ENCODE measurements around the gene FGG.

Gene FGG

GRCh38 chr4:154612472-154613414, at the start of gene FGG:
TSS of gene FGG (minus strand) at chr4:154612656. CDS start at chr4:154612609, 47 bp downstream.
- no peak for DNase-seq (ENCODE audit: low spot score)

DNA sequence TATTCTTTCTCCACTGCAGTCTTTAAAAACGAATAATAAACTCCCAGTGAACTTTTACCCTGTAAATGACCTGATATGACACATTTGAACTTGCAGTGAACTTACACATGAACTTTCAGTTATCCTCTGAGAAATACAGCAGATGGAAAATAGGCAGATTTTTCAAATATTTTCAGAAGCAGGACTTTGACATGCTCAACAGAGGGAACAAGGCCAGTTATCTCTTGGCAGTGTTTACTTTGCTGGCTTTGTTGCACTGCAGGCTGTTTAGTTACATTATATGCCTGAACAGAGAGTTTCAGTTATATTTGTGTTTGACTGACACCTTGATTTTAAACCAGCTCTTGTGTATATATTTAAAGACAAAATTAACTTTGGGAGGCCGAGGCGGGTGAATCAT, 47.6 kb upstream of the FGG start:
- no peak for DNase-seq (ENCODE audit: low spot score)

DNA sequence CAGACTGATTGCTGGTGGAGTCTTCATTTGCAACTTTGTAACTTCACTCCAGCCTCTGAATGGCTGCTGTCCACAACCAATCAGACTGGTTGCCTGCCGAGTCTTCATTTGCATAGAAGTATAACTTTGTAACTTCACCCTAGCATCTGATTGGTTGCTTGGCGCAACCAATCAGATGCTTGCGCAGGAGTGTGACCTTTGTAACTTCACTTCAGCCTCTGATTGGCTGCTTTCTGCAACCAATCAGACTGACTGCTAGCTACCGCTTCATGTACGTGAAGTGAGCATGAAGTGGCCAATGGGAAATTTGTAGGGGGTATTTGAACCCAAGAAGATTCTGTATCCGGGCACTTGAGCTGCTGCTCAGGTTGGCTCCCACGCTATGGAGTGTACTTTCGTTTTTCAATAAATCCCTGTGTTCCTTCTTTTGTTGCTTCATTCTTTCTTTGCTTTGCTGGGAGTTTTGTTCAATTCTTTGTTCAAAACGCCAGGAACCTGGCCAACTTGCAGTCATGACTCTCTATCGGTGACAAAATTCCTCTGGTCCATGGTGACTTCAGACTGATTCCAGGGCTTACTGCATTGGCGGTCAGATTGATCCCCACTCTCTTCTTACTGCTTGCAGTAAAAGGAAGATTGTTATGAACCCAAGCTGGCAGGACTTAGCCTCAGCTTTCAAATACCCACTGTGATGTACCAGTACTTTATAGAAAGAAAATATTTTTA, 46.4 kb upstream of the FGG start:
- no peak for DNase-seq (ENCODE audit: low spot score)

DNA sequence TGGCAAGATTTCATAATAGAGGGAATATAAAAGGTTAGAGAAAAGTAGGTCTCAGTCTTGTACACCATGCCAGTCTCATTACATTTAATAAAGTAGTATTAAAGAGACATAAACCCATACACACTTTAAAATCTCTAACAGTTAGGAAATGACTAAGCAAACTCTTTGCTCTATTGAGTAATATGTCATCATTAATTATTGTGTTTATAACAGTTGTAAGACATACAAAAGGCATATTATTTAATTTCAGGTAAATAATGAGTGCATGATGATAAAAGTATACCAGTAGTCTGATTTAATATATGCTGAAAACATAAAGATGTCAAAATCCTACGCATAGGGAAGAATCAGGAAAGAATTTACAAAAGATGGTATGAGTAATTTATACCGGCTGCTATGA, 31.0 kb upstream of the FGG start:
- DNase-seq (ENCODE audit: low spot score) = peak; percentile 35

GRCh38 chr4:154642373-154643009, 30.0 kb upstream of the FGG start:
- no peak for DNase-seq (ENCODE audit: low spot score)

DNA sequence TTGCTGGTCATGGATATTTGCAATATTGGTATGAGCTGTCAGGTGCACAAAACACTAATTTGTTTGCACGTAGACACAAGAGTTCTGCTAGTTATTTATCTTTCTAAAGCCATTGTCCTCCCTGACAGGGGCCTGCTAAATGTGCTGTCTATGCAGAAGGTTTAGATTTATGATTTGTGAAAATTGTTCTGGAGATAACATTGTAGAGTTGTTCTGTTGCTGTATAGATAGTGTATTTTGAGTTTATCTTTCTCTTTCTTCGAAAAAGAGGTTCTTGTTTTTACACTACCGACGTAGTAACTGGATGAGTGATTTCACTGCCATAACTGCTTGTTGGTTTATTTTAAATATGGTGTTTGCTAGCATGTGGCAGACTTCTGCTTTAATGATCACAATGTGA, 28.5 kb upstream of the FGG start:
- no peak for DNase-seq (ENCODE audit: low spot score)

DNA sequence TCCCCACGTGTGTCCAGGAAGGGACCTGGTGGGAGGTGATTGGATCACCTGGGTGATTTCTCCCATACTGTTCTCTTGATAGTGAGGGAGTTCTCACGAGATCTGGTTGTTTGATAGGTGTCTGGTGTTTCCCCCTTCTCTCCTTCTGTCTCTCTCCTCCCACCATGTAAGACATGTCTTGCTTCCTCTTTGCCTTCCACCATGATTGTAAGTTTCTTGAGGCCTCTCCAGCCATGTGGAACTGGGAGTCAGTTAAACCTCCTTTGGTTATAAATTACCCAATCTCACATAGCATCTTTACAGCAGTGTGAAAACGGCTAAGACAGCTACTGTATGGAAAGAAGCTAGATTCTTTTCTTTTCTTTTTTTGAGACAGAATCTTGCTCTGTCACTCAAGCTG, 21.6 kb upstream of the FGG start:
- DNase-seq (ENCODE audit: low spot score) = no peak

GRCh38 chr4:154631828-154632227, 19.4 kb upstream of the FGG start:
- DNase-seq (ENCODE audit: low spot score) = no peak

DNA sequence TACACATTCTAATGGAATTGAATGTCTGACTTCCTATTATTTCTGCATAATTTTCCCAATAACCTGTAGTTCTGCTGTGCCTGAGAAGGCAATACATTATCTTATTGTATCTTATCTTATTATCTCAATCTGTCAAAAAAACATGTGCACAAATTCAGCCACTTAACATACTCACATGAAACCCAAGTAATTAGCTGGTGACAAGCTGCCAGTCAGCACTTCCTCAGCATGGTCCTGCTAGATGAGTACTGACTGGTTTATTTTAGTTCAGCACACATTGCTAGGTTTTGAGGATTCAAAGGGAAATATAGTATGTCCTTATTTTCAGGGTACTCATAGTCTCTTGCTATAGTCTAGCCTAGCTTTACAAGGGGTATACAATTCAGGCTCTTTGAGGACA, 17.9 kb upstream of the FGG start:
- peak; percentile 3 for DNase-seq (ENCODE audit: low spot score)

GRCh38 chr4:154626793-154627484, 14.5 kb upstream of the FGG start:
- DNase-seq (ENCODE audit: low spot score) = peak; percentile 26

GRCh38 chr4:154625971-154626370, 13.5 kb upstream of the FGG start:
- no peak for DNase-seq (ENCODE audit: low spot score)

- no peak for DNase-seq (ENCODE audit: low spot score)
These were observed 11.5 kb upstream of the FGG start for GRCh38 chr4:154623995-154624394.

DNA sequence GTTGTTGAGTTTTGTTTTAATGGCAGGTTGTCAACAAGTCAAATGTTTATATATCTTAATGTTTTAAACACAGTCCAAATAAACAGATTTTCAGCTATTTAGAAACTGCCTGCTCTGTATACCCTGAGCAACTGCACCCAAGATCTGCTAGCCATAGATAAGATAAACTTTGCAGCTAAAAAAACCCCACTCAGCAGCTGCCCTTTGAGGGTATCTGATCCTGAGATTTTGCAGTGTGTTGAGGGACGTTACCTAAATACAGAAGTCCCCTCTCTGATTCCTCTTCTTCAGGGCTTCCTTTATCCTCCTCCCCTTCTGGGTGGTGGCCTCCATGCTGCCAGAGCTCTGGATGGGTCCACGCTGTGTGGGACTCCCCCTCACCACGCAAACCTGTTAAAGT, 11.0 kb upstream of the FGG start:
- DNase-seq (ENCODE audit: low spot score) = no peak

- peak; percentile 18 for DNase-seq (ENCODE audit: low spot score)
These were observed 10.1 kb upstream of the FGG start for GRCh38 chr4:154622598-154622997.

- DNase-seq (ENCODE audit: low spot score) = no peak
These were observed 7.7 kb upstream of the FGG start for GRCh38 chr4:154620111-154620510.

DNA sequence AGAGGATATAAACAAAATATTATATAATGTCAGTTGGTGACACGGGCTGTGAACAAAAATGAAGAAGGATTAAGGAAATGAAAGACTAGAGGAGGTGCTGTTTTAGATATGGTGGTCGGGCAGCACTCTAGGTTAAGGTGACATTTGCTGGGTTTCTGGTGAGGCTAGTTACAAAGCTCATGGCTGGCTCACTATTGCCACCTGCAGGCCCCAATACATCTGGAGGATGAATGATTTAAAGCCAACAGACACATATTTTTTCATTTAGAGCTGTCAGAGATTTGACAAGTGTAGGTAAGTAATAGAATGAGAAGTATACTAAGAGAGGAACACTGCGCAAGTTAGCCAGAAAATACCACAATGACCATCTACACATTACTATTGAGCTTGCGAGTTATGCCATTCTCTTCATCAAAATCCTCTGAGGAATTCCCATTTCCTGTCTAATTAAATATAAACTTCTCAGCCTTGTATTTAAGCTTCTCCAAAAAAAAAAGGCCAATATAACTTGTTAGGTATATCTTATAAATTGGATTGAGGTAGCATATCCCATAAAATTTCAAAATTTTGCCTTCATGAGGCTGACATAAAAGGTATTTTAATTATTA, 6.4 kb upstream of the FGG start:
- DNase-seq (ENCODE audit: low spot score) = peak; percentile 41

- DNase-seq (ENCODE audit: low spot score) = no peak
These were observed 5.4 kb upstream of the FGG start for GRCh38 chr4:154617820-154618317.

DNA sequence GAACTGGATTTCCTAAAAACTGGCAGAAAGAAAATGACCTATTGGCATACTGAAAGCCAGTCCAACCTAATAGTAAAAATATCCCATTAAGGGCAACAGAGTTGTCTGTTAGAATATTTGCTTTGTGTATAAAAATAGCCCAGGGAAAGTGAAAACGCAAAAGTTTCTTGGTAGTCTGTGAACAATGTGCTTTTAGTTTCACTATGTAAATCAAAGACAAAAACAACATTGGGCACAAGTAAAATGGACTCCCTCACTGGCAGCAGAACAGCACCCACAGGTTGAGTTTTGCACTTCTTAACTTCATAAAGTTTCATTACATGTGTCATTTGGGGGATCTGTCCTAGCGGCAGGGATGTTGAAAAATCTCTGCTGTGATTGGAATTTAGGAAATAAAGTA, 4.3 kb upstream of the FGG start:
- no peak for DNase-seq (ENCODE audit: low spot score)

GRCh38 chr4:154616287-154616686, 3.8 kb upstream of the FGG start:
- DNase-seq (ENCODE audit: low spot score) = no peak

- DNase-seq (ENCODE audit: low spot score) = no peak
These were observed 2.8 kb upstream of the FGG start for GRCh38 chr4:154615211-154615610.

- no peak for DNase-seq (ENCODE audit: low spot score)
These were observed 1.9 kb upstream of the FGG start for GRCh38 chr4:154614306-154614705.

GRCh38 chr4:154611833-154612232, 623 bp downstream of the FGG start:
- no peak for DNase-seq (ENCODE audit: low spot score)
